GM19025 (cell line): ENCODE data around the gene XPOT.

Experiments used
- ATAC-seq: cut with Tn5 transposase; IDR thresholded peaks from one replicate; pipeline ENCODE4 v1.9.1; 2021; ENCODE audit warnings: mild to moderate bottlenecking, low read depth, moderate library complexity; ENCODE audit not compliant: unreplicated experiment

XPOT gene

DNA sequence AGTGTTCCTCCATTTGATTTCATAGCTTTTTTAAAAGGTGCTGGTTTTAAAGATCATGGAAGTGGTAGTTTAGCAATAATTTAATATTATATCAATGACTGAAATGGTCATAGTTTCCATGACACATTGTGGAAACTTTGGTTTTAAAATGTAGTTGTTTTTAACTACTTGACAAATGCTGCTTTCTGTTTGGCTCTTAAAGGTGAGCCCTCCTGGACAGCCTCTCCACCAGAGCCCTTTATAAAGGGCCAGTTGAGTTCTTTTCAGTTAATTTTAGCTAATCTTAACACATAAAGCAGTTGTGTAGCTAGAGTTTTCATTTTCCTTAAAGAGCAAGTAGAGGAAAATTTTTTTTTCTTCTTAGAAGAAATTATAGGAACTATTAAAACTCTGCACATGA, 14.0 kb downstream of the XPOT start:
- no peak for ATAC-seq

DNA sequence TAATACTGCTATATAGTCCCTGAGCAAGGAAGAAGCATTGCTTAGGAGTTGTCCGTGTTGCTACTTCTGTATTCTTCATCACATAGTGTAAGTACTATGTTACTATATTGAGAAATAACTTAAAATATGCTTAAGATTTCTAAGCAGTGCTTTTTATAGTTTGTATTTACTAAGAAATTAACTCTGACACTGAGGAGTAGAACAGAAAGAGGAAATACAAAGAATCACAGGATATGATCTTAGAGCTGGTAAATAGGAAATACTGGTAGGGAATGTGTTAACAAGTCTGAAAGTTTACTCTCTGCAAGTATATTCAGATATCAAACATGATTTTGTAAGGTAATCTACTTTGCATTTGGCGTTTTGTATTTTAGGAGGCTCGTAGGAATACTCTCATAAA, 15.5 kb downstream of the XPOT start:
- ATAC-seq = no peak

DNA sequence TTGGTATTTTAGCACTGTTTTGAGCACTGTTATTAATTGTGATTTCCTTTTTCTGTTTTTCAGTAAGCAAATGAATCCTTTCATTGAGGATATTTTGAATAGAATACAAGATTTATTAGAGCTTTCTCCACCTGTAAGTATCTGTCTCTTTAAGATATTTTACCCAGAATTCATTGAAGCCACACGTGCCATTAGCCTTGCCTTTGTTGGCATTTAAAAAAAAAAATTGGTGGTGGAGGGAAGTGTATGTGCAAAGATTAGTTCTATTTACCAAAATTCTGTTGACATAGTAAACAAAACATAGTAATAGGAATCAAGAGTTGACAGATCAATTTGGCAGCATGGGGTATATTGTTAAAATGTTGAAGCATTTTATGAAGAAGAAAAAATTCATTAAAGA, 23.8 kb downstream of the XPOT start:
- no peak for ATAC-seq

DNA sequence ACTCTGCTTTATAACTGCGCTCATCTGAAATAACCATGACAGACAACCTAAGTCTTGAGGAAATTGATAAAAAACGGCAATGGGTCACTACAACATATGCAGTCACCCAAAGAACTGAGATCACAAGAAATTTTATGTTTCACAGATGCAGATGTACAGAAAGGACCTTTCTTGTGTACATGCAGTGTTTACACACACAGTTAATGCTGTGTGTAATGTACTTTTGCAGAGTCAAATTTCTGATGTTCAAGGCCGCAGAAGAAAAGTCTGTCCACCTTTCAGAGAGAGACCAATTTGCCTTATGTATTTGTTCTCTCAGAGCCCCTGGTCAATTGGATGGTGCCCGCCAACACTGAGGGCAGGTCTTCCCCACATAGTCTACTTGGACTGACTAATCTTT, 24.8 kb downstream of the XPOT start:
- ATAC-seq = no peak

DNA sequence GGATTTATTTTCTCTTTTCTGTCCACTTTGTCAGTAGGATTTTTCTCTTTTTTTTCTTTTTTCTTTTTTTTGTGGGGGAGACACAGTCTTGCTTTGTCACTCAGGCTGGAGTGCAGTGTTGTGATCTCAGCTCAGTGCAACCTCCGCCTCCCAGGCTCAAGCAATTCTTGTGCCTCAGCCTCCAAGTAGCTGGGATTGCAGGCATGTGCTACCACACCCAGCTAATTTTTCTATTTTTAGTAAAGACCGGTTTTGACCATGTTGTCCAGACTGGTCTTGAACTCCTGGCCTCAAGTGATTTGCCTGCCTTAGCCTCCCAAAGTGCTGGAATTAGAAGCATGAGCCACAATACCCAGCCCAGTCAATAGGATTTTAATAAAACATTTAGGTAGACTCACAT, 26.7 kb downstream of the XPOT start:
- ATAC-seq = no peak

DNA sequence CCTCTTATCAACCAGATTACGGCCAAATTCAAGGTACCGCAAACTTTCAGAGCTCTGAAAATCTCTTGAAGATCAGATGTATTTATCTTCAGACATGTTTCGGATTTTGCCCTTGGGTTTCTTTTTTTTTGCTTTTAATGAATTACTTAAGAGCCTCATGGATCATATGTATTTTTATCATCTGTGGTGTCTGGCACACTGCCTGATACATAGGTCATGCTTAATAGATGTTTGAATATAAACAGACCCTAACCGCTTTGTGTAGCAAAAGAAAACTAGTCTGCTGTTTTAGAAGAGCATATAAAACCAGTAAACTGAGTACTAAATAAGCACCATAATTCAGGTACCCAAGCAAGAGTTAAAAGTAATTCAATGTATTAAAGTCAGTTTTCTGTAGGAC, 27.6 kb downstream of the XPOT start:
- no peak for ATAC-seq

DNA sequence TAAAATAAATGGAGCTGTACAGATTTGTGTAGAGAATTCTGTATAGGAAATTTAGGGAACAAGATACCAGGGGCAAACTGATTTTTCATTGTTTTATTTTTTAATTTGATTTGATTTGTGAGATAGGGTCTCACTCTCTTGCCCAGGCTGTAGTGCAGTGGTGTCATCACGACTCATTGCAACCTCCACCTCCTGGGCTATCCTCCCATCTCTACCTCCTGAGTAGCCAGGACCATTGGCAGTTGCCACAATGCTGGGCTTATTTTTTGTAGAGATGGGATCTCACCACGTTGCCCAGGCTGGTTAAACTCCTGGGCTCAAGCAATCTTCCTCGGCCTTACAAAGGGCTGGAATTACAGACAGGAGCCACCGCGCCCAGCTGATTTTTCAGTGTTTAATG, 29.7 kb downstream of the XPOT start:
- ATAC-seq = no peak

DNA sequence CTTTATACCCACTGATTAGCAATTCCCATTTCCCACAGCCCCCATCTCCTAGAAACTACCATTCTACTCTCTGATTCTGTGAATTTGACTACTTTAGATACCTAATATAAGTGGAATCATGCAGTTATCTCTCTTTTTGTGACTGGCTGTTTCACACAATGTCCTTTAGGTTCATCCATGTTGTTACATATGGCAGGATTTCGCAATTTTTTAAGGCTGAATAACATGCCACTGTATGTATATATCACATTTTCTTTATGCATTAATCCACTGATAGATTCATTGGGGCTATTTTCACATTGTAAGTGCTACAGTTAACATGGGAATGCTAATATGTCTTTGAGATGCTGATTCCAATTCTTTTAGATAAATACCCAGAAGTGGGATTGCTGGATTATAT, 35.9 kb downstream of the XPOT start:
- no peak for ATAC-seq

DNA sequence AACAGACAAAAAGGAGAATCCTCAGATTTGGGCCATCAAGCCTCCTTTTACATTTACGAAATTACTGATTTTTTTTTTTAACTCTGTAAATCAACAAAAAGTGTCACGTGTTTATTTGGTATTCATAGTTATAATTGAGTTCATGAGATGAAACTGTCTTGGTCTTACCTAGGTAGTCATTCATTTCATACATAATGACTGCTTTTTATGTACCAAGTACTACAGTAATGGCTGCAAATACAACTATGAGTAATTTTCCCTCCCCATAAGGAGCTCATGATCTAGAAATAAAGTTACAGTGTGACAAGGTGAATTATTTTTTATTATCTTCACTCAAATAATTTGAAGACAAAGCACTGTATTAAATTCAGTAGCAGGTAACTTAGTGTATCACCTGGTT, 41.3 kb downstream of the XPOT start:
- ATAC-seq = no peak

DNA sequence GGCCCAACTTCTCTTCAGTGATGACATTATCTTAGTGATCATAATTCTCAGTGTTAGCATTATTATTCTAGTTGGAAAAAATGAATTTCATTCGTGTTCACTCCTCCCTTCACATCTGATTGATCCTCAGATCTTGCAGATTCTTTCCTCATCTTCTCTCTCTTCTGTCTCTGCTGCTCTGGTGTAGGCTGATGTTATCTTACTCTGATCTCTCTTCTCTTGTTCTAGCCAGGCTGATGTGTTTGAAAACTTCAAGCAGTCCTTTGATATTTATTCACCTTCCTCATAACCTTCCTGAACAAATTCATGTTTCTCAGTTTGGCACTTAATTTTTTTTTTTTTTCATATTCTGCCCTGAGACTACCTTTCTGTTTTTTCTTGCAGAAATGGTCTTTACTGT, 42.1 kb downstream of the XPOT start:
- no peak for ATAC-seq

DNA sequence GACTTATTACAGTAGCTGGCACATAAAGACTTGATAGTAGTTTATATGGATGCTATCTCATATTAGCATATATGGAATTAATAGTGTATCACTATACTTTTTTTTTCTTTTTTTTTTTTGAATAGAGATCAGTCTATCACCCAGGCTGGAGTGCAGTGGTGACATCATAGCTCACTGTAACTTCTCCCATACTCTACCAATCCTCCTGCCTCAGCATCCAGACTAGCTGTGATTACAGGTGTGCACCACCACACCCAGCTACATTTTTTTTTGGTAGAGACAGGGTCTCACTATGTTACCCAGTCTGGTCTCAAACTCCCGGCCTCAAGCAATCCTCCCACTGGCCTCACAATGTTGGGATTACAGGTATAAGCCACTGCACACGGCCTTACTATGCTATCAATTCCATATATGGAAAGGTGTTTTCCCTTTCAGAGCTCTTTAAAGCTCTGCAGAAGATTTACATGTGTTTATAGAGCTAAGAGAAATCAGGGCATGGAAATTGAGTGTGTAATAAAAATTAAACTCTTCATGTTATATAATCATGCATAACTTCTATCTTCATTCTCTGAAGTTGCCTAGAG, 46.0 kb downstream of the XPOT start:
- ATAC-seq = no peak

DNA sequence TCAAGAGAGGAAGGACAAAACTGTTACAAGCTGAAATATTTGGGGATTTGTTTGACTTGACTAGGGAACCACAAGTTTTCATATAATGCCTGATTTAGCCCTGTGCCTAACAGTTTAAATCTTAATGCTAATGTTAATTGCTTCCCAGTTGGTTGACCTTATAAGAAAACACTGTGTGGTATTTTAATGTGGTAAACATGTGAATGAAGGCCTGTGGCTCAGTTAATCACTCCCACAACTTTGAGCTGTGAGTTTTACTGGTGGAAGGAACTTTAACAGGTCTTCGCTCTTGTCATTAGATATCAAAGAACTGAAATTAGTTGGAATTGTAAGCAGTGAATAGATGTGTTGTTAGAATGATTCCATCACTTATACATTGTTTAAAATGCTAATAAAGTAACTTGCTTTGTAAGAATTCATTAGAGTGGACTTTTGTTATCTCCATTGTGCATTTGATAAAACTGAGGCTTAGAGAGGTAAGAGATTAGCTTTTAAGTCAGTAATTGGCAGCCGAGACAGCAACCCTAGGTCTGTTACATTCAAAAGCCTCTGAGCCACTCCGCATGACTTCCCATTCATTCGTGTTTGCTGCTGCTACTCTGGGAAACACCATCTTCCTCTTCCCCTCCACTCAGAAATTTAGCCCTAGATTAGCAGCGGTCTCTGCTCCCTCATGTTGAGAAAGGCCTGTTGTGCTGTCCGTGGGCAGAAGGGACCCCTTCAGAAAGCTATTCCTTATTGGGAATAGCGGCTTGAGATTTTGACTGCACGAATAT, 46.7 kb downstream of the XPOT start:
- ATAC-seq = no peak

DNA sequence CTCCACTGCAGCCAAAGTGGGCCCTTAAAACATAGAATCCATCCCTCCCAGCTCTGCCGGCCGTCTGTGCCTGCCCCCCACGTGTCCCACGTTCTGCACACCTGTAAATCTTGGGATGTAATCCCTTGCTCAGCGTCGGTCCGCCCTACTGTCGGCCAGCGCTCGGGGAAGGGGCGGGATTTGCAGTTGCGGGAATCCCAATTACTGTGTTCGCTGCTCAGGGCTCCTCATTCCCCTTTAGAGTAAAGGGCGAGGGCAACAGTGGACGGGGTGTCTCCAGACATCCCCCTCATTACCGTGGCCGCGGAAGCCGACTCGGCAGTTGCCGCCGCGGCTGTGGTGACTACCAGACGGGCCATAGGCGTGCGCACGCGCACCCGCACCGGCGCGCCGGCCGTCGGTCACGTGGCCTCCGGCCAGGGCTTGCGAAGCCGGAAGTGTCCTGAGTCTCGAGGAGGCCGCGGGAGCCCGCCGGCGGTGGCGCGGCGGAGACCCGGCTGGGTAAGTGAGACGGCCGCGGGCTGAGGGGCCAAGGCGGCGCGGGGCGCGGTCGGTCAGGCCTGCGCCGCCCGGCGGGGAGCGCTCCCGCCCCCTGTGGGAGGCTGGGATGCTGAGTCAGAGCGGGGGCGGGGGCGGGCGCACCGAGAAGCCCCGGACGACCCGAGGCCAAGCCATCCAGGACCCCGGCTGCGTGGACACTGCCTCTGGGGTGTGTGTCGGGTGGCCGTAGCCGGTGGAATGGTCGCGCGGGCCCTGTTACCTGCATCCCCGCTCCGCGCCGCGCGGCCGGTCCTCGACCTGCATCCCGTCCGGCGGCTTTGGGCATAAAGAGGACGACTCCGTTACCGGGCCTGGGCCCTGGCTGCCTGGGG, 47.7 kb downstream of the XPOT start, which contains the start of gene TBK1:
TSS of gene TBK1 (plus strand) at position 434 of the 872 bp plus-strand sequence. CDS start 3,751 bp downstream, outside the sequence.
- ATAC-seq = peak; percentile 91

DNA sequence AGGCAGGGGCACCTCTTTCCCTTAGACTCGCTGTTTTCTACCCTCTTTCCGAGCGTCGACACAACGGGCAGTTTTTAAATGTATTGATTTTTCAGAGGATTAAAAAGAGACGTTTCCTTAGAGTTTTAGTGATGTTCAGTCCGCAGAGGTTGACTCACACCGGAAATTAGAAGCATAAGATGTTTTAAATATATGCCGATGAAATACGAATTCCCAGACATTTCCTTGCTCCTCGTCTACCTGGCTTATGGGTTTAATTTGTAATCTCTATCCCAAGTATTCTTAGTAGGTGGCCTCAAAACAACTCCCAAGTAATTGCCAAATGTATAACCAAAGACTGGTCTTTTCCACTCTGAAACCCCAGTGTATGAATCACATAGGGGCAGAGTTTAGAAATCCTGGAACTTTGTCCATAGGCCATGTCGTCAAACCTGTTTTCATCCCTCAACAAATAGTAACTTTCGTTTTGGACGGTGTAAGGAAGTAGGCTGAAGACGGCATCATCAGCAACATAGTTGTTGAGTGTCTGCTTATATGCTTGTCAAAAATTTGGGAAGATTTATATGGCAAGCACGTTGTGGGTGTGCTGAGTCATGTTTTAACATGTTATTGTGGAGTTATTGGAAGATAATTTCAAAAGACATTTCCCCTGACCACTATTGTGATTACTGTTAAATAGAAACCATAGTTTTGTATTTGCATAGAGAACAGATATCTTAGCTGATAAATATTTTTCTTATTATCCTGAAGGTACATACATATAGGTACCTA, 48.6 kb downstream of the XPOT start:
- no peak for ATAC-seq

DNA sequence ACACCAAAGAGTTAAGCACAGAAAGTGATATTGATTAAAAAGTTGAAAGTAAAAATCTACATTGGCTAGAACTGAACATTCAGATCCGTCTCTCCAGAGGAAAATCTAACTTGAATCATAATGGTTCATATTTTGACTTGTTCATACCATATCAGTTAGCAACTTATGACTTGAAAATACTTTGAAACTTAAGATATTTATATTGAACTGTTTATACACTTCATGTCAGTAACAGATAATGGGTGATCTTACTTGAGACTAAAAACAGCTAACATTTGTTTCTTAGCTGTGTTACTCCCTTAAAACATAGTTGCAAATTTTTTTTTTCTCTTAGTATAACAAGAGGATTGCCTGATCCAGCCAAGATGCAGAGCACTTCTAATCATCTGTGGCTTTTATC, 51.3 kb downstream of the XPOT start:
- ATAC-seq = no peak

DNA sequence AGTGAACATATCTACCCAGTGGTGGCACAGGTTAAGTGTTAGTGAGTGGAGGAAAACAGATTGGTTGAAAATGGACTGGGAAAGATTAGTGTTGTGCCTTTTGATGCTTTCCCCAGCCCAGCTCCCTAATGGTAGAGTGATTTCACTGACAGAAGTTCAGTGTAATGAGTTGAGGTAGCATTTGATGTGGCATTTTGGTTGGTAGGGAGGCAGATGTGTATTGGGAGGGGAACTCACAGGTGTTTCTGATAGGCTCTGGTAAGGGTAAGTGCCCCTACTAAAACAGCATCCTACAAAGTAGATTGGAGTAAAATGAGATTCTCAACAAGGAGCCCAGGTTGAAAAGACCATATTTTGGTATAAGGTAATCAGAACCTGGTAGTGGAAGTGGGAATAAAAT, 51.9 kb downstream of the XPOT start:
- ATAC-seq = no peak

DNA sequence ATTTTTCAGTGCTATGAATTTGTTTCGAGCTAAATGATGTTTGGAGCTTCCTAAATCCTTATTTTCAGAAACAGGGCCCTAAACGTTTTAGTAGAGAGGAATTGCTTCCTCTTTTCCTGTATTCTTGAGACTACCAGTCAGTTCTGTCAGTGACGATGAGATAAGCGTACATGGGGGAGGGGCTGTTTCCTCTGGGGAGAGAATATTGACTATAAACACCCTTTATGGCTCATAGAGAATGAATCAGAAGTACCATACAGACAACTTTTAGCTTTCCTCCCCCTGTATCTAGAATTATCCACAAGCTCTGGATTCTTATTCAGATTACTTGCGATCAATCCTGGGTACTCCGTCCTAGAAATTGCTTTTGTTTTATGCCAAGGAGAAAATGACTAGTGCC, 52.8 kb downstream of the XPOT start:
- no peak for ATAC-seq

DNA sequence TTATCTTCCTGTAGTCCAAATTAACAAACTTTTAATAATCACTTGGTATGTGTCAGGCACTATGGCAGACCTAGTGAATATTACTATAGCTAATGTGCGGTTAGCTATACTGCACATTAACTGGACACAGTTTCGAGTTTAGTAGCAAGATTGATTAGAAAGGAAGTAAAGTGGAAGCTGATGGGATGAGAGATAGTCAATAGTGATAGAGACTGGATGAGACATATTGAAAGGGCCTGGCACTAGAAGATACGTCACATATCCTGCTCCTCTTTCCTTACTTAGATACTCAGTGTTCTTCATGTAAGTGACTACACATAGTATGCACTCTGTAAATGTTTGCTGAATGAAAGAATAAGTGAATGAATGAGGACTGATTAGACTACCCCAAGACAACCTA, 53.3 kb downstream of the XPOT start:
- peak; percentile 64 for ATAC-seq

DNA sequence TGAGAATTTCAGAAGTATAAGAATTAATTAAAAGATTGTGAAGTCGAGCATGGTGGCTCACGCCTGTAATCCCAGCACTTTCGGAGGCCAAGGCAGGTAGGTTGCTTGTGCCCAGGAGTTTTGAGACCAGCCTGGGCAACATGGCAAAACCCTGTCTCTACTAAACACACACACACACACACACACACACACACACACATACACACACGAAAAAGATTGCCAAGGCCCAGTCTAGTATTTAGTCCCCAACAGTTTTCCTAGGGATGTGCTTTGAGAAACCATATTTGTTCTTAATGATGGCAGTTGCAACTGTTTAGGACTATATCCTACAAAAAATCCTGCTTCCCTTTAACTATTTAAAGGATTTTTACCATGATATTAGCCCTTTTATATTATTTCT, 53.7 kb downstream of the XPOT start:
- ATAC-seq = no peak

DNA sequence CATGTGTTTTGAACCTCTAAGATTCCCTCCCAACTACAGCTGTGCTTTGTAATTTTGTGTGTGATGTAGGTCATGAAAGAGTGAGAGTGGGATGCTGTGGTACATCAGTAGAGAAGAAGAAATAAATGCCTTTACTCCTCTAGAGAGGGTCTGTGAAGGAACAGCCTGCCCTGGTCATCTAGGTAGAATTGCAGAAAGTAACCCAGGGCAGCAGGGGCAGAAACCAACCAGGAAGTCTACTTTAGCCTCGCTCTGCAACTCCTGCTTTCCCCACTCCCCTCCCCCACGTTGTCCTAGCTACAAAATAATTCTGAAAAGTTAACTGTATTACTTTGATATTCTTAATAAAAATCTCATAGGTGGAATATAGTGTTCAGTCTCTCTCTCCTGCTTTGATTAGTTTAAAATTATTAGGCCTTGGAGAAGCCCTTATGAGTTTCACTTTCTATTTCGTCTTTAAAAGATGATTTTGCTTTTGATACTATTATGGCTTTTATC, 55.3 kb downstream of the XPOT start:
- ATAC-seq = no peak
